KBM-7 (cell line): ENCODE results near the gene AGK.
"Not testable (repeated sequence)": the region's sequence is repeated elsewhere in the genome, so short reads cannot be mapped to it uniquely, and the experiment has no call there.

Experiments used
- DNase-seq: peaks from one replicate; pipeline ENCODE4 v3.0.0-alpha.2; 2015
- in situ Hi-C: fragments of 300-500 bp; cut with MboI; formaldehyde crosslinking; loops from 2 replicates; pipeline ENCODE4 v1.14.3; 2020; ENCODE audit warnings: low sequenced_read_pairs, low pct_unique_long_range_greater_than_20kb, mixed read lengths

Gene AGK

GRCh38 chr7:141665208-141666035 is 114.2 kb downstream of the AGK start:
- in situ Hi-C loops: no loop called here
- no peak for DNase-seq

- in situ Hi-C loops: no loop called here
- DNase-seq: no peak
These were observed 114.9 kb downstream of the AGK start for GRCh38 chr7:141666071-141666470.

GRCh38 chr7:141668853-141669252 is 117.6 kb downstream of the AGK start:
- in situ Hi-C loops: no loop called here

GRCh38 chr7:141671705-141672496 is 120.7 kb downstream of the AGK start:
- in situ Hi-C loops: no loop called here
- DNase-seq: no peak

More at GRCh38 chr7:141668853-141669252, 117.6 kb downstream of the AGK start:
- no peak for DNase-seq

- in situ Hi-C loops: no loop called here
- DNase-seq: no peak
These were observed 122.1 kb downstream of the AGK start for GRCh38 chr7:141673346-141673745.

- no peak for DNase-seq
These were observed 123.0 kb downstream of the AGK start for GRCh38 chr7:141674171-141674671.

GRCh38 chr7:141674702-141675101 is 123.5 kb downstream of the AGK start:
- no peak for DNase-seq
- in situ Hi-C loops: no loop called here

More at GRCh38 chr7:141674171-141674671, 123.0 kb downstream of the AGK start:
- in situ Hi-C loops: no loop called here

- in situ Hi-C loops: no loop called here
- peak; percentile 46 for DNase-seq
These were observed 124.4 kb downstream of the AGK start for GRCh38 chr7:141675436-141676215.

GRCh38 chr7:141676618-141677017 is 125.4 kb downstream of the AGK start:
- in situ Hi-C loops: no loop called here
- DNase-seq: no peak

GRCh38 chr7:141679014-141679413 is 127.8 kb downstream of the AGK start:
- in situ Hi-C loops: no loop called here
- no peak for DNase-seq

GRCh38 chr7:141685285-141686023 is 134.2 kb downstream of the AGK start:
- DNase-seq: no peak
- in situ Hi-C loops: no loop called here

GRCh38 chr7:141686074-141686473 is 134.9 kb downstream of the AGK start:
- in situ Hi-C loops: no loop called here
- DNase-seq: no peak

GRCh38 chr7:141686670-141687069 is 135.5 kb downstream of the AGK start:
- DNase-seq: no peak
- in situ Hi-C loops: no loop called here

- no peak for DNase-seq
- in situ Hi-C loops: no loop called here
These were observed 136.8 kb downstream of the AGK start for GRCh38 chr7:141688043-141688442.

GRCh38 chr7:141689072-141689825 is 138.0 kb downstream of the AGK start:
- in situ Hi-C loops, DNase-seq: not testable (repeated sequence)

- in situ Hi-C loops: no loop called here
- no peak for DNase-seq
These were observed 140.3 kb downstream of the AGK start for GRCh38 chr7:141691540-141691939.

- in situ Hi-C loops: no loop called here
- DNase-seq: no peak
These were observed 140.8 kb downstream of the AGK start for GRCh38 chr7:141691961-141692360.

- DNase-seq: no peak
- in situ Hi-C loops: no loop called here
These were observed 141.9 kb downstream of the AGK start for GRCh38 chr7:141693082-141693481.
